ENCODE results near the gene ACTR5.
A peak's percentile ranks its signal among the peaks of the same experiment; 100 is the strongest.

ACTR5 gene

DNA sequence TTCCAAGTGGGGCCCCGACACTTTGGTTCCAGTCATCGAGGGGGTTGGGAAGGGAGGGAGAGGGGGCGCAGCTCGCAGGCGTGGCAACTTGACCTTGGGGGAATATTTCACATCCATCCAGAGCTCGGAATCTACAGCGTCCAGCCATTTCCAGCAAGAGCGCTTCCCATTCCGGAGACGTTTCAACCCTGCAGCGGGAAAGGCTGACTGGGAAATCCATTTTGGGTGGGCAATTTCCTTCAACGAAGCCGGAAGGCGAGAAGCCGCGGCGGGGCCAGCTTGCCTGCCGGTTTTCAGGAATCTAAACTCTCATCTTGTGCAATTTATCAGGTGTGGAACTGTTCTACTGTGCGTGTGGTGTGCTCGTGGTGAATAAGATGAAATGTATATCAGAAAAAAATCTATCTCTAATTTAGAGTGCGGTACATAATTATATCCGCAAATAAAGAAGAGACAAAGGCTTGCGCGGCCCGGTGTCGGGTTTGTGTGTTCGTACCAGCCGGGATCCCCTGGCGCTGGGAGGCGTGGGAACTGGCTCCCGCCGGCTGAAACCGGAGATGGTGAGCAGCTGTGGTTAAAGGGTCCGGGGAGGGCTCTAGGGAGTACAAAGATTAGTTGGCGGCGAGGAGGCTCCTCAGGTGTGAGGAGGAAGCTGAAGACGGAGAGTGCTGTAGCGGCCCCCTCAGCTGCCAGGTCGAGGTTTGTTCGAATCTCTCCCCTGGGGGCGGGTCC lies 19.2 kb upstream of the ACTR5 start:
- DNase-seq (ENCODE audit: low read depth) = no peak

DNA sequence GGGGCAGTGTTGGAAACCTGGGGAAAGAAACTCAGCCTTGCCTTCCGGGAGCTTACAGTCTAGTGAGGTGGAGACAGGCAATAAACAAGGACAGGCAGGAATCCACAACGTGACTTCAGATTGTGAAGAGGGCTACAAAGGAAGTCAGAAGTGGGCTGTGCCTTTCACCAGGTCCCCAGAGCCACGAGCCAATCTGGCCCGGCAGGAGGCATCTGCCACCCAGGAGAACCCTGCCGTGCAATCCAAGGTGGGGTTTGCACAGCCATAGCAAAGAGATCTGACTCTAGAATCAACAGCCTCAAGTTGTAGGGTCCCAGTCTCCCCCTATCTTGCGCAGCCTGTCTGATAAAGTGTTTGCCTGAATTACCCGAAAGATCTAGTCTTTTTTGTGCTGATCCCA lies 18.5 kb upstream of the ACTR5 start:
- no peak for DNase-seq (ENCODE audit: low read depth)

DNA sequence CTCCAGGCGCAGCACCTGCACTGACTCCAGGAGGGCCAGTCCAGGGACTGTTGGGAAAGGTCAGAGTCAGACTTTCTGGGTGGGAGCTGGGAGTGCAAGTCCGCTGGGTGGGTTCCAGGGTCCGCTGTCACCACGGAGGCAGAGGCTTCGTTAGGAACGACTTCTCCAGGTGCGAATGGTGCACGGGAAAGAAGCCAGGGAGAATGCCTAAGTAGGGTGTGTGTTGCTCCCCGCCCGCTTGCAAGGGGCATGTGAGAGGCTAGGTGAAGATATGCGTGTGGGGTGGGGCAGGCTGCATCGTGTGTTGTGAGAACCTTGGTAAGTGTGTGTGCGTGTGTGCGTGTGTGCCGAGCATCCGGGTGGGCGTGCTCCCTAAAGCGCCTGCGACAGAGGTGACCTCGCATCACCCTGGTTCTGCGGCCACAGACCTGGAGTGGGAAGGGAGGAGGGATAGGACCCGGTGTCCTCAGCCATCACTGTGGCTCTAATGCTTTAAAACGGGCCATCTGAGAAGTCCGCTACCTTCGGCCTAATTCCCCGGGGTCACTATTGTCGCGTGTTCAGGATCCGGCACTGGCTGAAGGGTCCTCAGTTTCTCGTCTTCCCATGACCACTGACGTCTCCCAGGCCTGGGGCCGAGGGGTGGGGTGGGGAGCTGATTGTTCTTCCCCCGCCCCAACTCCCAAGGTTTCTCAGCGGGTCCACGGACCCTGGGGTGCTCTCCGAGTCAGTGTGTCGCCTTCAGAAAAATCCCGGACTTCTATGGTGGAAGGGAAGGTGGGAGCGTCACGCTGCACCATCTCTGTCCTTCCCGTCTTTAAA lies 17.9 kb upstream of the ACTR5 start:
- DNase-seq (ENCODE audit: low read depth) = no peak

DNA sequence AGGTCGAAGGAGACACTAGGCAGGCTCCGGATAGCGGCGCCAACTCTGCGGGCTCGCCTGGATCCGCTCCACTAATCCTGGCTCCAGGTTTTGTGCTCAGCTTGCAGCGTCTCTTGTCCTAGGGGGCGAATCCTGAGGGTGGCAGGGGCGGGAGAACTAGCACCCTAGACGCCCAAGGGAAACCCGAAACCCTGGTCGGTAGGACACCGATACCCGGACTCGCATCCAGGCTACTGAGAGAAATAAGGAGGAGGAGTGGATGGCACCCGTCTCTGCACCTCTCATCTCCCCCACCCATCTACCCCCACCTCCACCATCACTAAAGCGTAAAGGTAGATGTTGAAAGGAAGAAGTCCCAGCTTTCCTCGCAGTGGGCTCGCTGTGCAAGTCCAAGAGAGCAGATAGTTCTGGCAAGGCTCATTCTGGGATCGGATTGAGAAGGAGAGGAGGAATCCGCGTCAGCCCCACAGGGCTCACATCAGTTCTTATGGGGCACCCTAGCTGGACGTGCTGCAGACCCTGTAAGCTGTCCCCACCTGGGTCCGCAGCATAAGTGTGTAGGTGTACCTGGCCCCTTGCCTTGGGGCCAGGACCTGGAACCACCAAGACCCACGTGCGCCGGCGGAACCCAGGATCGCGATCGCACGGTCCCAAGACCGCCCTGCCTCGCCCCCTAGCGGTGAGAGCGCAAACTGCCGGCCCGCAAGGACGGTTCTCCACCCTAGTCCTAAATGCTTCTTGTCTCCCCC lies 17.1 kb upstream of the ACTR5 start:
- DNase-seq (ENCODE audit: low read depth) = peak; percentile 59

DNA sequence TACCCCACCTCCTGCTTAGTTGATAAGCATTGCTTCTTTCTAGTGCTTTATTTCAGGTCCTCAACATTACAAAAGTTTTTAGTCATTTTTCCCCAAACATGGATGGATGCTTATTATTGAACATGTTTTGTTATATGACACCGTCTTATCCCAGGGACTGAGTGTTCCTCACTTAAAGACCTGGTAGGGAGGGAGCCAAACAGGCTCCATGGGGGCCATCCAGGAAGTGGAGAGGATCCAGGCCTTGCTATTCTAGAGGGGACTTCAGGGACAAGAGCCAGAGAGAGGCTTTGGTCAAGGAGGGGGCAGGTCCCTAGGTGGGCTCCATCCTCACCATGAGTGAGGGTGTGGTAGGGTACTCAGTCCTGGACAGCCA lies 16.5 kb upstream of the ACTR5 start:
- DNase-seq (ENCODE audit: low read depth) = no peak

DNA sequence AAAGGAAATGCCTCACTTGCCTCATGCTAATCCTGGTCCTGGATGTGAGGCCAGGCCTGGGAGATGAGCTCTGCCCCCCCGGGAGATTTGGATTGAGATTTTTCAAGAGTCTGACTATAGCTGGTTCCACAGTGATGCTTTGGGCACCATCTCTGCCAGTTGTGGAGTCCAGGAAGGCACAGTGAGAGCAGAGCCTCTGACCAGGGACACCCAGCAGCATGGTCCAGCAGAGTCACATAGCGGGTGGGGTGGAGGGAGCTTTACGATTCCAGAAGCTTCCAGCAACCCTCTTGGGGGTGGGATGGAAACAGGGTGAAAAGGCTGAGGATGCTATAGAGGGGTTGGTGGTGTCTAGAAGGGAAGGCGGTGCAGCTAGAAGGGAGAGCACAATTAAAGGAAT lies 15.3 kb upstream of the ACTR5 start:
- DNase-seq (ENCODE audit: low read depth) = no peak

DNA sequence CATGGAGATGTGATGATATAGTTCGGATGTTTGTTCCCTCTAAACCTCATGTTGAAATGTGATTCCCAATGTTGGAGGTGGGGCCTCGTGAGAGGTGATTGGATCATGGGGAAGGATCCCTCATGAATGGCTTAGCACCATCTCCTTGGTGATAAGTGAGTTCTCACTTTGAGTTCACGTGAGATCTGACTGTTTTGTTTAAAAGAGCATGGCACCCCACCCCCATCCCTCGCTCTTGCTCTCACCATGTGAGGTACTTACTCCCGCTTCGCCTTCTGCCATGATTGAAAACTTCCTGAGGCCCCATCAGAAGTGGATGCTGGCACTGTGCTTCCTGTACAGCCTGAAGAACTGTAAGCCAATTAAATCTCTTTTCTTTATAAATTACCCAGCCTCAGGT lies 13.1 kb upstream of the ACTR5 start:
- no peak for DNase-seq (ENCODE audit: low read depth)

DNA sequence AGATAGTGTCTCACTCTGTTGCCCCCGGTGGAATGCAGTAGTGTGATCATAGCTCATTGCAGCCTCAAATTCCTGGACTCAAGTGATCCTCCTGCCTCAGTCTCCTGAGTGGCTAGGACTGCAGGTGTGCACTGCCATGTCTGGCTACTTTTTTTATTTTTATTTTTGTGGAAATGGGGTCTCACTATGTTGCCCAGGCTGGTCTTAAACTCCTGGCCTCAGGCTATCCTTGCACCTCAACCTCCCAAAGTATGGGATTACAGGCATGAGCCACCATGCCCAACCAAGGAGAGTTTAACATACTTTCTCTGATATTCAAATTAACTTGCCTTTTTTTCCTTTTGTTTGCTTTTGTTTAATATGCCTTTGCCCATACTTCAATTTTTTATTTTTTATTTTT lies 10.4 kb upstream of the ACTR5 start:
- no peak for DNase-seq (ENCODE audit: low read depth)

DNA sequence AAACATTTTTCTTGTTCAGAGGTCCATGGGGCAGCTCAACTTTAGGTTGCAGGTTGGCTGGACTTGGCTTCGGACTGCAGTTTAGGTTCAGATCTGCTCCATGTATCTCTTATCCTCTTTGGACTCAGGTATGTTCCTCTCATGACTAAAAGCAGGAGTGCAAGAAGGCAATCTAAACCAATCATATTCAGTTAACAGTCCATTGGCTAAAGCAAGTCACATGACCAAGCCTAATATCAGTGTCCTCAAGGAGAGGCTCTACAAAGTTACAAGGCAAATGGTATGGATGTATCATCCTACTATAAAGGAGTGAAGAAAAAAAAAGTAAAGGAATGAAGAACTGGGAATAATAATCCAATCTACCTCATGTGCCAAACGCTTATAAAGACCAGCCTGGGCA lies 2.5 kb upstream of the ACTR5 start:
- DNase-seq (ENCODE audit: low read depth) = no peak

DNA sequence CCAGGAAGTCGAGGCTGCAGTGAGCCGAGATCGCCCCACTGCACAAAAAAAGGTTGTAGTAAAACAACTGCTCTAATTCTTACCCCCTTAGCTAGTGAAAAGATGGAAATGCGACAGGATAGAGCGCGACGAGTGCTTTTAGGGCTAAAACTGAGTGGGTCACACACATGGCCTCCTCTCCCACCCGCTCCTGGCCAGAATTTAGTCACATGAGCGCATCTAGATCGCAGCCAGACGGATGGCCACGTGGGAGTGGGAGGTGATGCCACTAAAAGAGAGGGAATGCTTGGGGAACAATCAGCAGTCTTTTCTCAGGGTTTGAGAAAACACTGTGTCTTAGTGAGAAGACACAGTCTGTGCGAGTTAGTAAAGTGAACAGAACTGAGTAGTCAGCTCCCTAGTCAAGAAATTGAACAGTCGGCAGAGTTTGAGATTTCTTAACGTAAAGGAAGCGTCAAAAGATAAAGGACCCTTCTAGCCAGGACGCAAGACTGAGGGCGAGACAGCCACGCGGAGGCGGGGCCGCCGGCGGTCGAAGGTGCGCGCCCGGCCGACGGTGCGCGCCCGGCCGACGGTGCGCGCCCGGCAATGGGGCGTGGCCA lies 664 bp upstream of the ACTR5 start:
- no peak for DNase-seq (ENCODE audit: low read depth)

DNA sequence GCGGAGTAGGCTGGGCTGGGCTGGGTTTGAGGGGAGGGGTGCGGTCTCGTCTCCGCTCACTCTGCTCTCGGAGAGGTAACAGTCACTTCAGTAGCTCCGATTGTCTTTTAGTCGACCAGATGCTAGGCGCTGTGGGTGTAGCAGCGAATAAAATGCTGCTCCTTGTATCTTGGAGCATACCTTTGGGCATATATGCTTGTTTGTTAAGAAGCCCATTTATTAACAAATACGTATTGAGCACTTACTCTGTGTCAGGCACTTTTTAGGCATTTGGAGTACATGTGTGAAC lies 545 bp downstream of the ACTR5 start:
- DNase-seq (ENCODE audit: low read depth) = no peak

DNA sequence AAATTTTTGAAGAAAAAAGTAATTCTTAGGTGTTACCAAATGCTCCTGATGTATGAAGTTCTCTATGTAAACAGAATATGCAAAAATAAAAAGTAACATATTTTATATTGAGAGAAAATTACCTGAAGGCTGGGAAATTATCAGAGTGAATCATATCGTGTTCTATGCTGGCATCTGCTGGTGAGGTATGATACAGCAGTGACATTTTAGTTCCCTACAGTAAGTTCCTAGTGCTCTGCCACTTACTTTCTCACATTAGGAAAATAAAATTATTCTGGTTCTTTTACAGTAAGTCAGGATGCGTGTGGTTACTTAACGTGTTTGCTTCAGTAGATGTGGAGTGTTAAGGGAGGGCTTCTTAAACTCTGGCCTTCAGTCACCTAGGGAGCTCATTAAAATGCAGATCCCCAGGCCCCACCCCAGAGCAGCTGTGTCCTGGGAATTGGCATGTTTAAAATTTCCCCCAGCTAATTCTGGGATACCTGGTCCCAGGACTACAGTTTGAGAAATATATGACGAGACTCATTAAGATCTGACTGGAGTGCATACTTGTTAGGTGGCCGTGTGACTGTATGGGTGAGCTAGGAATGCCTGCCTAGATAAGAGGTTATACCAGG lies 3.2 kb downstream of the ACTR5 start:
- DNase-seq (ENCODE audit: low read depth) = no peak

DNA sequence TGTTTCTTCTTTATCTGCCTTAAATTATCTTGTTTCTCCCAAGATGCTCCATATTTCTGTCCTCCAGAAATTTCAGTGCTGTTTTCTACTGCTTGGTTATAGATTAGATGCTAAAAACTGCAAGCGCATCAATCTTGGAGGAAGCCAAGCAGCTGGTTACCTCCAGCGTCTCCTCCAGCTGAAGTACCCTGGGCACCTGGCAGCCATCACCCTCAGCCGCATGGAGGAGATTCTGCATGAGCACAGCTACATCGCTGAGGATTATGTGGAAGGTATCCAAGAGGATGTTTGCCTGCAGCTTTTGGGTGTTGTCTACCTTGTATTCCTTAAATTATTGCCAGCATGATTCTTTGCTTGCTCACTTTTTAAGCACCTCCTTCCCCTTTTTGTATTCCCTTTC lies 3.8 kb downstream of the ACTR5 start:
- no peak for DNase-seq (ENCODE audit: low read depth)

DNA sequence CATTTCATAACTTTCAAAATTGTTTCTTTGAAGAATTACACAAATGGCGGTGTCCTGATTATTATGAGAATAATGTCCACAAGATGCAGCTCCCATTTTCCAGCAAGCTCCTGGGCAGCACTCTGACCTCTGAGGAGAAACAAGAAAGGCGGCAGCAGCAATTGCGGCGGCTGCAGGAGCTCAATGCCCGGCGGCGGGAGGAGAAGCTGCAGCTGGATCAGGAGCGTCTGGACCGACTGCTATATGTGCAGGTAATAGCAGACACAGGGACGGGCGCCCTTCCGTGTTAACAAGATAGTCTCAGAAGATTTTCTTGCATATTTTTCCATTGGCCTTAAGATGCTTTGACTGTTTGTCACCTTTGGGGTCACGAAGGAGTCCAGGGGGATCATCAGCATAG lies 6.7 kb downstream of the ACTR5 start:
- DNase-seq (ENCODE audit: low read depth) = no peak

DNA sequence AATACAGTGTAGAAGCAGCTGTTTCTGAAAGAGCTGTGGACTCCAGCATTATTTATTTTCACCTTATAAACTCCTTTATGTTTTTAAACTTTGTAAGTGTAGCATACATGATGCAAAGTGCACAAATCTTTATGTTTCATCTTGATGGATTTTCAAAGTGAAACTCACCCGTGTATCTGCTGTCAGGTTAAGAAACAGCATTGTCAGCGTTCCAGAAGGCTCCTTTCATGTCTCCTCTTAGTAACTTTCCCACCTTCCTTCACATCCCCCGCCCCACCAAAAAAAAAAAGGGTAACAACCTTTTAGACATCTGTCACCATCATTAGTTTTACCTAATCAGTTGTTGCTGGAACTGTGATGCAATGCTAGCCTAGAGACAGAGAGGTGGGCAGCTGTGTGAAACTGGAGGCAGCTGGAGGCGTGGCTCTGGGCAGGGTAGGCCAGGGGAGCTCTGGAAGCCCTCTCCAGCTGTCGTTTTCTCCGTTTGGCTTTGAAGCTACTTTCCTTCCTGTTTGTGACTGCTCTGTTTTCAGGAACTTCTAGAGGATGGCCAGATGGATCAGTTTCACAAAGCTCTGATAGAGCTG lies 7.2 kb downstream of the ACTR5 start:
- DNase-seq (ENCODE audit: low read depth) = no peak

DNA sequence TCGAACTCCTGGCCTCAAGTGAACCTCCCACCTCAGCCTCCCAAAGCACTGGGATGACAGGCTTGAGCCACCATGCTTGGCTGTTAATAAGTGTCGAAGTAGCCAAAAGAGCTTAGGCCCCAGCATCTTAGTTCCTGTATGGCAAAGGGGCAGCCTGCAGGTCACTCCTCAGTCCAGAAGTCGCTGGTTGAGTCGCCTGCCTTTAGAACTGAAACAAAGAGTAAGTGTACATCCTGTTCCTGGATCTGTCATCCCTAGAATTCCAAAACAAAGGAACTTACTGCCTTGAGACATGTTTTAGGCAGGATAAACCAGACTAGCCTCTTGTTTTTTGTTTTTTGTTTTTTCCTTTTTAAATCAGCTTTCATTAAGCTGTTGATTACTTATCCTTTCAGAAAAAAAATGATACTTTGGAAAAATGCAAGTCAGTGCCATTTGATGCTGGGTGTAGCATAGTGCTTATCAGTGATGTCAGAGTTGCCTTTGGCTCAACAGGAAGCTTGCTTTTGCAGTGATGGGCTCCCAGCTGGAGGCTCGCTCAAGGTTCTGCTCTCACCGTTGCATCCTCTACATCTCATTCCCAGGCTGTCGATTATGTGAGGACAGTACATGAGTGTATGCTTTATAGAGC lies 9.0 kb downstream of the ACTR5 start:
- DNase-seq (ENCODE audit: low read depth) = no peak

DNA sequence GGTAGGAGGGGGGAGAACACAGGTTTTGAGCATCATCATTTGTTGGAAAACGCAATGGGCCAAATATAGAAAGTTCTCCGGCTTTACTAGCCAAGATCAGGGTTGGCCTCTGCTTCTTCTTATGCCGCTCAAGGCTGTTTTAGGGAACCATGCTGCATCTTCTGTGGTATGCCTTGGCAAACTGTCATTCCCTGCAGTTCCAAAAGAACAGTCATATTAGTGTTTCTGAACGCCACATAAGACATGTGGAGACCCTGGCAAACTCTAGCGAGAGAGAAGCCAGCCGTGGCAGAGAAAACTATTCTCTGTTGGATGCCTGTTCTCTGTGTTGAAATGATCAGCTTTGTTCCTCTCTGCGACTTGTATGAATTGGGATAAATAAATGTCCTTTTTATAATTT lies 10.8 kb downstream of the ACTR5 start:
- DNase-seq (ENCODE audit: low read depth) = no peak

DNA sequence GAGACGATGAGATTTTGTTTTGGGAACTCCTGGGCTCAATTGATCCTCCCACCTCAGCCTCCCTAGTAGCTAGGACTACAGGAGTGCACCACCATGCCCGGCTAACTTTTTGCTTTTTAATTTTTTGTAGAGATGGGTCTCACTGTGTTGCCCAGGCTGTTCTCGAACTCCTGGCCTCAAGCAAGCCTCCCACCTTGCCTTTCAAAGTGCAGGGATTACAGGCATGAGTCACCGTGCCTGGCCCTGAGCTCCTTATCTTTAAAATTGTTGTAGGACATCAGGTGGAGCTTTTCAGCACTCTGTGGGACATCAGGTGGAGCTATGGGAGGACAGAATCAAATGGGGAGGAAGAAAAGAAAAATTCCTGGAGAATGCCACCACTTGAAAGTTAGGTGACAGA lies 12.7 kb downstream of the ACTR5 start:
- no peak for DNase-seq (ENCODE audit: low read depth)

DNA sequence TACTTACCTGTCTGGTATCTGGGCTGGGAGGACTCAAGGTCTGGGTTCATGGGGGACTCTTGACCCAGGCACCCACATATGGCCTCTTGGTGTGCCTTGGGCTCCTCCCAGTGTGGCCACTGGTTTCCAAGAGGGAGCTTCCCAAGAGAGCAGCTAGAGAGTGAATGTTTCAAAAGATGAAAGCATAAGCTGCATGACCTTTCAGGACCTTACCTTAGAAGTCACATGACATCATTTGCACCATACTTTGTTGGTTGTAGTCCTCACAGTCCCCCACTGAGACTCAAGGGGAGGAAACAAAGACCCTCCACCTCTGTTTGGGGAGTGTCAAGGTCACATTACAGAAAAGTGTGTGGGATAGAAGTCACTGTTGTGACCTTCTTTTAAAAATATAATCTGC lies 13.9 kb downstream of the ACTR5 start:
- no peak for DNase-seq (ENCODE audit: low read depth)

DNA sequence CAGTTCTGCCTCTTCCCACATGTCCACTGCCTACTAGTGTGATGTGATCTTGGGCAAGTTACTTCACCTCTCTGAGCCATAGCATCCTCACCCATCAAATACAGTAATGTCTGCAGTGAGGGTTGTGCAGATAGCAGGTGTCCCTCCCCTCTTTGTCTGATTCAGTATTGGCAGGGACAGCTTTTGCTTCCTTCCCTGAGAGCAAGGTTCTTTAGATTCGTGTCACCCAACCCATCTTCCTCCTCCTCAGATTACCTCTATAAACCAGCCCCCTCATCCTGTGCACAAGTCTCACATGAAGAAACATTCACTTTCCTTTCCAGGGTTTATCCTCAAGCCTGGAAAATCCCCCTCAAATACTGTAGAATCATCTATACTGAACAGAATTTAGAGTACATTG lies 15.4 kb downstream of the ACTR5 start:
- no peak for DNase-seq (ENCODE audit: low read depth)

DNA sequence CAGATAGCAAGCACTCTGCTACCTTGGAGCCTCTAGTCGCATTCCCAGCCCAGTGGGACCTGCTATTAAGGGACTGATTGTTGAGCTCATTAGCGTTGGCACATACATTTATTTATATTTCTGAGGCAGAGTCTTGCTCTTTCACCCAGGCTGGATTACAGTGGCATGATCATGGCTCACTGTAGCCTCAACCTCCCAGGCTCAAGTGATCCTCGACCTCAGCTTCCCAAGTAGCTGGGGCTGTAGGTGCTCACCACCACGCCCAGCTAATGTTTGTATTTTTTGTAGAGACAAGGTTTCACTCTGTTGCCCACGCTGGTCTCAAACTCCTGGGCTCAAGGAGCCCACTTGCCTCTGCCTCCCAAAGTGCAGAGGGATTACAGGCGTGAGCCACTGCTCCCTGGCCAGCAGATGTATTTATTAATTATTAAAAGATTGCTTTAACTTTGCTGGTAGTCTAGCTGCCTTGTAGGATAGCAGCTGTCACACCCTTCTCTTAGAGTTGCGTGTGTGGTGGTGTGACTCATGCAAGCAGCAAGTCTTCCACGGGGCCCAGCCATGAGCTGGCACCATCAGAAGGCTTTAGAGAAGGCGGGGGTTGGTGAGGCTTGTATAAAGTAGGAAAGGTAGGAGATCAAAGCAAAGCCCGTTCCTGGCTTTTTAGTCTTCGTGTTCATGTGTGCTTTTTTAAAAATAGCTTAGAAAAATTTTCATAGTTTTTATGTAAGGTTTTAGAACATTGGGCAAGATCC lies 16.5 kb downstream of the ACTR5 start:
- no peak for DNase-seq (ENCODE audit: low read depth)

Measured in stimulated activated CD8-positive, alpha-beta memory T cell treated with anti-CD3 and anti-CD28 coated beads, Interleukin-15, amount 100 ng/mL, for 1 hour (primary cell).